ENCODE measurements around the gene HPCA. TPM values are rescaled to one million over a fixed set of nuclear protein-coding genes. Genes with fewer than 3 reads are reported as not detected.

The HPCA gene
- total and polyA plus RNA-seq, 2 of the 13 experiments (the other 11 are each of a cell fraction or from before 2014, with no cell fraction given), result not detected

DNA sequence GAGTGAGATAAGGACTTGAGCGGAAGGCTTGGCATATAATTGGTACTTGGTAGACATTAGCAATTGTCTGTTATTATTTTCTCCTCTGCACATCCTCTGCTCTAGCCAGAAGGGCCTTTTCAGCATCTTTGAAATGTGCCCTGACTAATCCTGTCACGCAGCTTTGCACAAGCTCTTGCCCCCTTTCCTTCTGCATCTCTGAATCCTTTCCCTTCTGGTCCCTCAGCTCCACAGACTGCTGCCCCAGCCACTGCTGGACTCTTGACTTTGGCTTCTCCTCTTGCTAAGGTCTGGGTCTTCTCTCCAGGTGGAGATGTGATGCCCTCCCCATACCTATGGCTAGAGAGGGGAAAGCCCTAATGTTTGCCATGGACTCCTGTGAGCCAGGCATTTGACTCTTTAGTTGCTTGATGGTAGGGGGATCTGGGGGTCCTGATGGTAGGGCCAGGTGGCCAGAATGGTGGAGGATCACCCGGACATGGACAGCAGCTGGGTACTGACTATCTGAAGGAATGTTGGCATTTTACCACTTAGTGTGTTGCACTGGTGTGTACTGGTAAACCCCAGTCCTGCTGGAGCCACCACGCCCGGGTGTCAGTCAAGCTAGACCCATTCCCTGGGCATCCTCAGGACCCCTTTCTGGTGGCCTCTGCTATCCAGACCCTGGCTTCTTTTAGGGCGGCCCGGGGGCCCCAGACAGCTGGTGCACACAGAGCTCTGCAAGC, 4.4 kb downstream of the HPCA start:
- ChIA-PET CTCF (ENCODE audit: low intra/inter-chr PET ratio, low total read pairs) (no interaction called here), POLR2A (no interaction called here)
- H3K27me3 ChIP-seq (ENCODE audit: control insufficient read depth in 1 of 2, insufficient read depth in 2 of 2, low read length in 2 of 2), result peaks cover 10 to 60% of the 10 kb centered on the region in 2 experiments; a peak in 4 of 5 replicates
- H3K27ac ChIP-seq (ENCODE audit: extremely low read length, insufficient read depth, low read length), result no peak overlapping the region
- 34% methylated on average over 4 of the region's 7 CpGs for WGBS (ENCODE audit: low lambda C conversion rate)
- no peak overlapping the region for H3K4me2 ChIP-seq (ENCODE audit: low read depth, low read length)
- DNase-seq (ENCODE audit: low spot score), result no peak
- H3K9ac ChIP-seq (ENCODE audit: insufficient read depth, low read depth, low read length), result no peak overlapping the region
- no peak for FAIRE-seq
- BruUV-seq (replicated peaks), result no TSS peak
- H3K9me3 ChIP-seq (ENCODE audit: low read length), result no peaks in the 10 kb centered on the region
- no peak for TF ChIP-seq ZMYM2 (CRISPR knock-in tag; IDR thresholded peaks at IDR 0.05)
- no peak for TF ChIP-seq NCOA5 (CRISPR knock-in tag; IDR thresholded peaks at IDR 0.05)
- TF ChIP-seq, protein P1, sequence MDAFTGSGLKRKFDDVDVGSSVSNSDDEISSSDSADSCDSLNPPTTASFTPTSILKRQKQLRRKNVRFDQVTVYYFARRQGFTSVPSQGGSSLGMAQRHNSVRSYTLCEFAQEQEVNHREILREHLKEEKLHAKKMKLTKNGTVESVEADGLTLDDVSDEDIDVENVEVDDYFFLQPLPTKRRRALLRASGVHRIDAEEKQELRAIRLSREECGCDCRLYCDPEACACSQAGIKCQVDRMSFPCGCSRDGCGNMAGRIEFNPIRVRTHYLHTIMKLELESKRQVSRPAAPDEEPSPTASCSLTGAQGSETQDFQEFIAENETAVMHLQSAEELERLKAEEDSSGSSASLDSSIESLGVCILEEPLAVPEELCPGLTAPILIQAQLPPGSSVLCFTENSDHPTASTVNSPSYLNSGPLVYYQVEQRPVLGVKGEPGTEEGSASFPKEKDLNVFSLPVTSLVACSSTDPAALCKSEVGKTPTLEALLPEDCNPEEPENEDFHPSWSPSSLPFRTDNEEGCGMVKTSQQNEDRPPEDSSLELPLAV (CRISPR knock-in tag; conservative IDR thresholded peaks at IDR 0.05; ENCODE audit: low read depth), result no peak
- TF ChIP-seq MEIS1 (CRISPR knock-in tag; IDR thresholded peaks at IDR 0.05; ENCODE audit: borderline replicate concordance), result no peak
- TF ChIP-seq, protein P2, sequence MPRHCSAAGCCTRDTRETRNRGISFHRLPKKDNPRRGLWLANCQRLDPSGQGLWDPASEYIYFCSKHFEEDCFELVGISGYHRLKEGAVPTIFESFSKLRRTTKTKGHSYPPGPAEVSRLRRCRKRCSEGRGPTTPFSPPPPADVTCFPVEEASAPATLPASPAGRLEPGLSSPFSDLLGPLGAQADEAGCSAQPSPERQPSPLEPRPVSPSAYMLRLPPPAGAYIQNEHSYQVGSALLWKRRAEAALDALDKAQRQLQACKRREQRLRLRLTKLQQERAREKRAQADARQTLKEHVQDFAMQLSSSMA (CRISPR knock-in tag; IDR thresholded peaks at IDR 0.05), result no peak
- in situ Hi-C loops (cut with HindIII; ENCODE audit: extremely low pct_ligation_motif_present, low pct_unique_long_range_greater_than_20kb), result no loop called here
- no peaks in the 10 kb centered on the region for H3K36me3 ChIP-seq (replicated peaks in 1 of 2; ENCODE audit: control insufficient read depth in 1 of 2, insufficient read depth in 2 of 2, low read length in 2 of 2)
- no peaks in the 10 kb centered on the region for H3K79me2 ChIP-seq (ENCODE audit: insufficient read depth, low read length)
- H2AFZ ChIP-seq (ENCODE audit: low read length), result no peak overlapping the region
- H3K4me1 ChIP-seq (ENCODE audit: insufficient read depth, low read length), result no peaks in the 10 kb centered on the region
- intact Hi-C loops (cut with micrococcal nuclease; ENCODE audit: unreplicated experiment), result no loop called here
- H4K20me1 ChIP-seq (ENCODE audit: insufficient read depth, low read length), result 0 out of 2 replicates have a peak, but pooled peaks cover 2% of the 10 kb centered on the region
- H3K4me3 ChIP-seq (replicated peaks in 1 of 3; ENCODE audit: insufficient read depth in 1 of 3, low read depth in 2 of 3, low read length in 3 of 3), result no peak overlapping the region
- no peak for ATAC-seq

DNA sequence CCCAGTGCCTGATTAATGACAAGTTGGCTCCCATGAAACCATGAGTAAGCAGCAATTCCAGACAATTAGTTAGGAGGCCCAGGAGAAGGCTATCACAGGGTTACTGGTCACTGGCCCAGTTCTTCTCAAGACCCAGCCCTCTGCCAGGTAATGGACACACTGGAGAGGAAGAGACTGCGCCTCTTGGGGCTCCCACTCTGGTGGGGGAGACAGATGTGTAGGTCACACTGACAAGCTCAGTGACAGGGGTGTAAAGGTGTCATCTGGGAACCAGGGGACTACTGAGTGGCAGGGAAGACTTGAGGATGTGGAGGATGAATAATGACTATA, 4.9 kb downstream of the HPCA start:
- ChIA-PET POLR2A (no interaction called here), CTCF (ENCODE audit: low intra/inter-chr PET ratio, low total read pairs) (no interaction called here)
- WGBS (ENCODE audit: low lambda C conversion rate), result 0% methylated on average over 1 of the region's 1 CpG
- H3K27ac ChIP-seq (ENCODE audit: extremely low read length, insufficient read depth, low read length), result no peak overlapping the region
- H2AFZ ChIP-seq (ENCODE audit: low read length), result no peak overlapping the region
- H4K20me1 ChIP-seq (ENCODE audit: insufficient read depth, low read length), result 0 out of 2 replicates have a peak, but pooled peaks cover 2% of the 10 kb centered on the region
- BruUV-seq (replicated peaks), result no TSS peak
- no peaks in the 10 kb centered on the region for H3K79me2 ChIP-seq (ENCODE audit: insufficient read depth, low read length)
- ATAC-seq (no peak), FAIRE-seq (no peak), DNase-seq (ENCODE audit: low spot score) (no peak)
- no peak overlapping the region for H3K4me2 ChIP-seq (ENCODE audit: low read depth, low read length)
- no peaks in the 10 kb centered on the region for H3K9me3 ChIP-seq (ENCODE audit: low read length)
- no peaks in the 10 kb centered on the region for H3K4me1 ChIP-seq (ENCODE audit: insufficient read depth, low read length)
- H3K36me3 ChIP-seq (replicated peaks in 1 of 2; ENCODE audit: control insufficient read depth in 1 of 2, insufficient read depth in 2 of 2, low read length in 2 of 2), result no peaks in the 10 kb centered on the region
- H3K4me3 ChIP-seq (replicated peaks in 1 of 3; ENCODE audit: insufficient read depth in 1 of 3, low read depth in 2 of 3, low read length in 3 of 3), result no peak overlapping the region
- peaks cover 7 to 58% of the 10 kb centered on the region in 2 experiments; a peak in 3 of 5 replicates for H3K27me3 ChIP-seq (ENCODE audit: control insufficient read depth in 1 of 2, insufficient read depth in 2 of 2, low read length in 2 of 2)
- in situ Hi-C loops (cut with HindIII; ENCODE audit: extremely low pct_ligation_motif_present, low pct_unique_long_range_greater_than_20kb) (no loop called here), intact Hi-C loops (cut with micrococcal nuclease; ENCODE audit: unreplicated experiment) (no loop called here)
- H3K9ac ChIP-seq (ENCODE audit: insufficient read depth, low read depth, low read length), result no peak overlapping the region
- TF ChIP-seq, protein P3, sequence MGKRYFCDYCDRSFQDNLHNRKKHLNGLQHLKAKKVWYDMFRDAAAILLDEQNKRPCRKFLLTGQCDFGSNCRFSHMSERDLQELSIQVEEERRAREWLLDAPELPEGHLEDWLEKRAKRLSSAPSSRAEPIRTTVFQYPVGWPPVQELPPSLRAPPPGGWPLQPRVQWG (CRISPR knock-in tag; IDR thresholded peaks at IDR 0.05; ENCODE audit: borderline replicate concordance, low read depth), result no peak
- no peak for TF ChIP-seq PITX1 (CRISPR knock-in tag; IDR thresholded peaks at IDR 0.05)
- TF ChIP-seq CBX2 (IDR thresholded peaks at IDR 0.05; ENCODE audit: low read depth, low read length), result no peak
- no peak for TF ChIP-seq CBX2 (CRISPR knock-in tag; IDR thresholded peaks at IDR 0.05; ENCODE audit: low read depth)
- no peak for TF ChIP-seq TRIM24 (CRISPR knock-in tag; IDR thresholded peaks at IDR 0.05)
